HG03354 (cell line): ENCODE data around the gene MUCL3.
"Not testable (repeated sequence)": the region's sequence is repeated elsewhere in the genome, so short reads cannot be mapped to it uniquely, and the experiment has no call there.

Source experiments
- ATAC-seq: cut with Tn5 transposase; IDR thresholded peaks from one replicate; pipeline ENCODE4 v1.9.1; 2021; ENCODE audit warnings: mild to moderate bottlenecking; ENCODE audit not compliant: unreplicated experiment, poor library complexity, severe bottlenecking

Gene MUCL3

GRCh38 chr6:30974490-30975252 lies 33.9 kb downstream of the MUCL3 start:
- no peak for ATAC-seq

GRCh38 chr6:30979141-30979540 lies 38.4 kb downstream of the MUCL3 start:
- ATAC-seq, result no peak

- no peak for ATAC-seq
Observed at GRCh38 chr6:30979690-30980089, 38.9 kb downstream of the MUCL3 start.

- no peak for ATAC-seq
Observed at GRCh38 chr6:30981942-30982772, 41.4 kb downstream of the MUCL3 start.

- ATAC-seq, result no peak
Observed at GRCh38 chr6:30983439-30983838, 42.7 kb downstream of the MUCL3 start, which contains the start of gene MUC21. MUC21 (plus strand) TSS chr6:30983718; CDS start chr6:30983959, 241 bp downstream.

GRCh38 chr6:30985490-30985889 lies 44.7 kb downstream of the MUCL3 start:
- no peak for ATAC-seq

DNA sequence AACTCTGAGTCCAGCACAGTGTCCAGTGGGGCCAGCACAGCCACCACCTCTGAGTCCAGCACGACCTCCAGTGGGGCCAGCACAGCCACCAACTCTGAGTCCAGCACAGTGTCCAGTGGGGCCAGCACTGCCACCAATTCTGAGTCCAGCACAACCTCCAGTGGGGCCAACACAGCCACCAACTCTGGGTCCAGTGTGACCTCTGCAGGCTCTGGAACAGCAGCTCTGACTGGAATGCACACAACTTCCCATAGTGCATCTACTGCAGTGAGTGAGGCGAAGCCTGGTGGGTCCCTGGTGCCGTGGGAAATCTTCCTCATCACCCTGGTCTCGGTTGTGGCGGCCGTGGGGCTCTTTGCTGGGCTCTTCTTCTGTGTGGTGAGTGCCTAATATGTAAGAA lies 46.5 kb downstream of the MUCL3 start:
- ATAC-seq, result no peak

- no peak for ATAC-seq
Observed at GRCh38 chr6:30988209-30988825, 47.5 kb downstream of the MUCL3 start.

DNA sequence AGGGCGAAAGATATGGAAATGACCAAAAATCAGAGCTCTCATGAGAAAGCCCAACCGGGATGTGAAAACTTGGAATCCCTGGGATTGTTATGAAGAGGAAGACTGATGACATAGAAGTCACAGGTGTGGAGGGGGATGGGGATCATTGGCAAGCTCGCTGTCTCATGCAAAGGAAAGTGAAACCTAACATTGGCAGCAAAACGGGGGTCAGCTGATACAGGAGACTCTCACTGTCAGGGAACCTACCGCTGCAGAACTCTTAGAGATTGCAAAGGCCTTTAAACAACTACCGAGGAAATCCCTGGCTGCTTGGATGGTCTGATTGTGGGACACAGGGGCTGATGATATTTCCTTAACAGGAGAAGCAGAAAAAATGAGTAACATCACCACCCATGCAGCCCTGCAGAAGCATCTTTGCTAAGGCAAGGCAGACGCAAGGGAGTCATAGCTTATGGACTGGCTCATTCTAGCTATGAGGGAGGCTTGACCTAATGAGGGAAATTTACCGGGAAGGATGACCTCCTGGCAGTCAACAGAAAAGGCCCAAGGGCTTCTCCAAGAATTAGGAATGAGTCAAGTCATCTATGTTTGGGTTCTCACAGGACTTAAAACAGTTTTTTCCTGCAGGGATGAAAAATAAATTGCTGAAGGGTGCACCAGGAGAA lies 49.8 kb downstream of the MUCL3 start:
- no peak for ATAC-seq

DNA sequence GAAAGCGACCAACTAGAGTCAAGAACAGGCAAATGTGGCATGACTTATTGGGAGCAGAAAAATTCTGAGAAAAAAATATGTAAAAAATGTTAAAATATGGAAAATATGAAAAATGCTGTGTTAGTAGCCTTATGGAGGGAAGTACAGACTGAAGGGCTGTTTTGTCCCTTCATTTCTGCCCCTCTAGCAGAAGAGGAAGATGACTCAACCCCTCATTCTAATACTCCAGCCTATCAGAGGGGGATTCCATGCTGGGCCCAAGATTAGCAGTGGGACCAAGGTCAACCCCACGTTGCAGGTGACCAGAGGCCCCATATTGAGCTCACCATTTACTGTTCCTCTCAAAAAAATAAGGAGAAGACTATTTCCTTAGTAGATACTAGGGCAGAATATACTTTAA lies 51.1 kb downstream of the MUCL3 start:
- ATAC-seq, result no peak

DNA sequence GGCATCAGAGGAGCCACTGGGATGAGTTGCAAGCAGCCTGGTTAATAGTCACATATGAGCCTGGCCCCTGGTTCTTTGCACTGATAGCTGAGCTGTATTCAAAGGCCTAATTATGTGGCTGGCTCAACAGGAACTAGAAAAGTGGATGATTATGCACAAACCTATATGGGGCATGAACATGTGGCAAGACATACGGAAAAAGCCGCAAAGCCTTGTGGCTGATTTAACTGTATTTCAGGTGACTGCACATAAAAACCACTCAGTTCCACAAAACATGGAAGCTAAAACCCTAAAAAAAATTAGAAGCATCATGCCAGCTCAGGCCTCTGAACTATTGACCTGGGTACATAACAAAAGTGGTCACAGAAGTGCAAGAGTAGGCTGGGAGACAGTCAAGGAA lies 56.5 kb downstream of the MUCL3 start:
- no peak for ATAC-seq

DNA sequence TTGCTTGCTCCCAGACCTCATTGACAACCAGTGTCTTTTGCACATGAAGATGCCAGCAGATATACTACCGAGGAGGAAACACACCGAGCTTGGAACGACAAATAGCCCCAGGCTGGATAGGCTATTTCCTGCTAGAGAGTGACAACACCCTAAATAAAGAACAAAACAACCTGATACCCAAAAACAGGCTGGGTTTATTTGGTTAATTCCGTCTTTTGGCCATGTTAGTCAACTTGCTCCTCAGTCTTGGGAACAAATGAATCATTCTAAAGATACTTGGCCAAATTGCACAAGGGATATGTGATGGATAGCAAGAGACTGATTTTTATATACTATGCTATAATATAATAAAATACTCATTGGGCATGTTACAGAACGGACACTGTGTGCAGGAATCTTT lies 58.0 kb downstream of the MUCL3 start:
- no peak for ATAC-seq

DNA sequence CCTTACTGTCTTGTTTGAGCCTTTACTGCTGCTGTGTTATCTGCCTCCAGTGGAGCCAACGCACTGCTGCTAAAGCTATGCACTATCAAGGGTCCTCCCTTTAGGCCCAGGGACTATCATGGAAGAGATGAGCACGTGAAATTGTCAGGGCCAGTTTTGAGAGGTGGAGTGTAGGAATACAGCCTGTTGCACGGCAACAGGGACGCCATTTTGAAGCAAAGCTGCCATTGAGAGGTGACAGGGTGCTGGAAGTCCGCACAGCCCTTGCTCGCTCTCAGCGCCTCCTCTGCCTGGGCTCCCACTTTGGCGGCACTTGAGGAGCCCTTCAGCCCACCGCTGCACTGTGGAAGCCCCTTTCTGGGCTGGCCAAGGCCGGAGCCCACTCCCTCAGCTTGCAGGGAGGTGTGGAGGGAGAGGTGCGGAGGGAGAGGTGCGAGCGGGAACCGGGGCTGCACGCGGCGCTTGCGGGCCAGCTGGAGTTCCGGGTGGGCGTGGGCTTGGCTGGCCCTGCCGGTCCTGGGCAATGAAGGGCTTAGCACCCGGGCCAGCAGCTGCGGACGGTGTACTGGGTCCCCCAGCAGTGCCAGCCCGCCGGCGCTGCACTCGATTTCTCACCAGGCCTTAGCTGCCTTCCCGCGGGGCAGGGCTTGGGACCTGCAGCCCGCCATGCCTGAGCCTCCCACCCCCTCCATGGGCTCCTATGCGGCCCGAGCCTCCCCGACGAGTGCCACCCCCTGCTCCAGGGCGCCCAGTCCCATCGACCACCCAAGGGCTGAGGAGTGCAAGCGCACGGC lies 59.5 kb downstream of the MUCL3 start:
- not testable (repeated sequence) for ATAC-seq

DNA sequence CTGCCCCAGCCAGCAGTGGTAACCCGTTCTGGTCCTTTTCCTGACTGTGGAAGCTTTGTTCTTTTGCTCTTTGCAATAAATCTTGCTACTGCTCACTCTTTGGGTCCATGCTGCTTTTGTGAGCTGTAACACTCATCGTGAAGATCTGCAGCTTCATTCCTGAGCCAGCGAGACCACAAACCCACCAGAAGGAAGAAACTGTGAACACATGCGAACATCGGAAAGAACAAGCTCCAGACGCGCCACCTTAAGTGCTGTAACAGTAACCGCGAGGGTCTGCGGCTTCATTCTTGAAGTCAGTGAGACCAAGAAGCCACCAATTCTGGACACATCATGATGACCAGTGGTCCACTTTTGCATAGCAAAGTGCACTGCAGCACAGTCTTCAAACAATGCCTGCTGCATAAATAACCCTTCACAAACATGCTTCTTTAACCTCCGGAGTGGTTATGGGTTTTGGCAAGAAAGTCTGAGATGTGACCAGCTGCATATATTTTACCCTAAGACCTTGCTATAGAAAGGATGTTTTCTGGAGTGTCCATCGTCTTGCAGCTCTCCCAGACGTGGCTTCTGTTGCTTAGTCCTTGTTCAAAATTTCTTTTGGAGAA lies 60.6 kb downstream of the MUCL3 start:
- no peak for ATAC-seq

DNA sequence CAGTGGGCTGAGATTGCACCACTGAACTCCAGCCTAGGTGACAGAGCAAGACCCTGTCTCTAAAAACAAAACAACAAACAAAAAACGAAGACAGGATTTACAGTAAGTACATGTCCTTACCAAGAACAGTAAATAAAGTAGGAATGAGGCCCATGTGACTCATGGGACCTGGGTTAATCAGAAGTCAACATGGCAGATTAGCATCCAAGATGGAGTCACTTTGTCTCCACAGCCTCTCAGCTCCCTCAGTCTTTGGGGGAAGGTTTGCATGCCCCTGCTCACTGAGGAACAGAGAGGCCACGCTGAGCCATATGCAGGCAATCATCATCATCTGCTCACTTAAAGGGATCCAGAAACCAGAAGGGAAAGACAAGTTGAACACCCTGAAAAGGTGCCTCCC lies 61.7 kb downstream of the MUCL3 start:
- ATAC-seq, result no peak
